ELR (cell line): ENCODE results near the gene AQP3.
"Not testable (repeated sequence)": the region's sequence is repeated elsewhere in the genome, so short reads cannot be mapped to it uniquely, and the experiment has no call there.

Experiments used
- DNase-seq: peaks from one replicate; pipeline ENCODE4 v3.0.0-alpha.2; 2015; ENCODE audit warnings: low read depth

Gene AQP3

DNA sequence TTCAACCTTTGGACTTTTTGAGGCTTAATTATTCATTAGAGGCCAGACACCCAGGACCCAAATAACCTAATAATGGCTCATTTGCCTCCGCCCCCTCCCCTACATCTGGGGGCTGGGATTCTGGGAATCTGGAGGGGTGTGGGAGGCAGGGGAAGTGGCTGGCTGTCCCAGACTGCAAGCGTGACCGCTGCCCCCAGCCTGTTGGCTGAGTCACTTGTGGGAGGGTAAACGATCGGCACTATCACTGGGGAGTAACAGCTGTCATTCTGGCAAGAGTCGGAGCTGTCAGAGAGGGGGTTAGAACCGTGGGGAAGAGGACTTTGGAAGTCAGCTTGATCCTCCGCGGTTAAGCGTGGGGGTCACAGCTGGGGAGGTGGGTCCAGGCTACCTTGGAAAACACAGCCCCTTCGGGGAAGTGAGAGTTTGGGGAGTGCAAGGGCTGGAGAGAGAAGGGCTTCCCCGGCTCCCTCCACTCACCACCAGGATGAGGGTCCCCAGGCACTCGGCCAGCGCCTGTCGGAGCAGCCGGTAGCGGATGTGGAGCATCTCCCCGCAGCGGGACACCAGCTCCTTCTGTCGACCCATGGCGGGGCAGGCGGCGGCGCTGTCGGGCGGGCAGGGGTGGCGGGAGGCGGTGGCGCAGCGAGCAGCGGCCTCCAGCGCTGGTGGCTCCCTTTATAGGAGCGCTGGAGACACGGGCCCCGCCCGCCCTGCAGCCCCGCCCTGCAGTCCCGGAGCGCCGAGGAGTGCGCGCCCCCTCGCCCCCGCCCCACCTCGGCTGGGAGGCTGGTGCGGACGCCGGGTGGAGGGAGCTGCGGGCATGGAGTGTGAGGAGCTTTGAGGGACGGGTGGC, at the start of gene AQP3:
Gene AQP3, minus strand, starts transcription at position 648 of the 853 bp plus-strand sequence. Its CDS starts 63 bp downstream, at position 585.
- peak; percentile 67 for DNase-seq

DNA sequence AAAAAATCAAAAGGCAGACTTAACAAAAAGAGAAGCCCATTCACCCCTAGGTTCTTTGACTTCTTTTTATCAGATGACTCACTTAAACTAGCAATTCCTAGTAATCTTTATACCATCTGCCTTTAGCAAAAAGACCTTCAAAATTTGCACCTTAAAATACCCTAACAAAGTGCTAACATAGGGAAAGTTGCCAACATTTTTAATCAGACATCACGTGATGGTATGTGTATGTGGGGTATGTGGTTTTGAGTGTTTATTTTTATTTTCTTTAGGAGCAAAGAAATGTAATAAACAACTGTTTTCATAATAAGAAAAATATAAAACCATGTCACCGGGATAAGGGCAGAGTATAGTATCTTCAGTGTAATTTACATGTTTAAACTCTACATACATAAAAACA, 46.4 kb upstream of the AQP3 start:
- not testable (repeated sequence) for DNase-seq

GRCh38 chr9:33489066-33489465, 41.7 kb upstream of the AQP3 start:
- DNase-seq: peak; percentile 46

- DNase-seq: not testable (repeated sequence)
Observed at GRCh38 chr9:33485312-33485711, 37.9 kb upstream of the AQP3 start.

DNA sequence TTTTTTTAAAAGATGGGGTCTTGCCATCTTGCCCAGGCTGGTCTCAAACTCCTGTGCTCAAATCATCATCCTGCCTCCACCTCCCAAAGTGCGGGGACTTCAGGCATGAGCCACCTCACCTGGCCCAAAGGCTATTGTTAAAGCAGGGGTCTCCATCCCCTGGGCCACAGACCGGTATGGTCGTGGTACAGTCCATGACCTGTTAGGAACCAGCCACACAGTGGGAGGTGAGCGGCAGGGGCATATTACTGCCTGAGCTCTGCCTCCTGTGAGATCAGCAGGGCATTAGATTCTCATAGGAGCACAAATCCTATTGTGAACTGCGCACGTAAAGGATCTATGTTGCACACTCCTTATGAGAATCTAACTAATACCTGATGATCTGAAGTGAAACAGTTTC, 33.6 kb upstream of the AQP3 start:
- DNase-seq: no peak

DNA sequence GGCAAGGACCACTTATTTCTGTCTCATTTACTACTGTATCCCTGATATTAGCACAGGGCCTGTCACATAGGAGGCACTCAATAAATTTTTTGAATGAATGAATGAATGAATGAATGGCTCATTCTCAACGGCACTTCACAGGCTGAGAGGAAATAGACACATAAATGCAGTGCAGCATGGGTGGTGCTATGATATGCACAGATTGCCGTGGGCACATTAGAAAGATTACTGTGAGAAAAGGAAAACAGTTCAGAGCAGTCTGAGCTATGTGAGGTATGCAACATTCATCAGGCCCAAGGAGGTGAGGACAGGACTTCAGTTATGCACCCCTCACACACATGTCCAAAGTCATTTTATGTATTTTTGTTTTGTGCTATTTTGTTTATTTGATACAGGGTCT, 32.7 kb upstream of the AQP3 start:
- DNase-seq: no peak

DNA sequence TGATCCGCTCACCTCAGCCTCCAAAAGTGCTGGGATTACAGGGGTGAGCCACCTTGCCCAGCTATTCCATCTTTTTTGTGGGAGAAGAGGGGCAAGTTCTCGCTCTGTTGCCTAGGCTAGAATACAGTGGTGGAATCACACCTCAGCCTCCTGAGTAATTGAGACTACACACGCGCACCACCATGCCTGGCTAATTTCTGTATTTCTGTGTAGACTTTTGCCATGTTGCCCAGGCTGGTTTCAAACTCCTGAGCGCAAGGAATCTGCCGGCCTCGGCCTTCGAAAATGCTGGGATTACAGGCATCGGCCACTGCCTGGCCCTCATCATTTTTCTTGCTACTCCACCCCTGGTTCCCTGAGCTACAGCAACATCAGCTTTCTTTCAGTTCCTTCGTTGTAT, 29.1 kb upstream of the AQP3 start:
- no peak for DNase-seq

DNA sequence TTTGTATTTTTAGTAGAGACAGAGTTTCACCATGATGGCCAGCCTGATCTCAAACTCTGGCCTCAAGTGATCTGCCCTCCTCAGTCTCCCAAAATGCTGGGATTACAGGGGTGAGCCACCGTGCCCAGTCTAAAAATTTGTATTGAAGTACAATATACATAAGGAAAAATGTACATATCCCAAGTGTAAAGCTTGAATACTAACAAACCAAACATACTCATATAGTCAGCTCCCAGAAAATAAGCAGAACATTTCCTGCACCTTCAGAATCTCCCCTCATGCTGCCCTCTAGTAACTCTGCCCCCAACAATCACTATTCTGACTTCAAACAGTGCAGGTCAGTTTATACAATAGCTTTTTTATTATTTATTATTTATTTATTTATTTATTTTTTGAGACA, 28.0 kb upstream of the AQP3 start:
- no peak for DNase-seq

- peak; percentile 100 for DNase-seq
Observed at GRCh38 chr9:33473643-33474352, 26.4 kb upstream of the AQP3 start, which contains the start of gene NOL6. TSS of gene NOL6 (minus strand) at chr9:33473924. CDS start at chr9:33473842, 82 bp downstream.

- no peak for DNase-seq
Observed at GRCh38 chr9:33472881-33473615, 25.7 kb upstream of the AQP3 start.

GRCh38 chr9:33472171-33472880, 24.9 kb upstream of the AQP3 start:
- DNase-seq: no peak

DNA sequence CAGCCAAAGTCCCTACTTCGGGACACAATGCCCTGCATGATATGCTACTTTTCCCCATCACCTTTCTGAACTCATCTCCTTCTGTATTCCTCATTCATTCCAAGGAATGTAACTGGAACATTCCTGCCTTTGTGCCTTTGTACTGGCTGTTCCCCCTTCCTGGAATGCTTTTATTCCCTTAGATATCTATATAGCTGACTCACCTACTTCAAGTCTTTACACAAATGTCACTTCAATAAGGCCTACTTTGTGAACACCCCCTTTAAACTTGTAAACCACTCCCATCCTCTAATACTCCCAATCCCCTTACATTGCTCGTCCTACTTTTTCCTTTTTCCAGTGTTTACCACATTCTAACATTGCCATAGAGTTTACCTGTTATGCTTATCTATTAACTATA, 24.0 kb upstream of the AQP3 start:
- no peak for DNase-seq

- DNase-seq: no peak
Observed at GRCh38 chr9:33469891-33470290, 22.5 kb upstream of the AQP3 start.

DNA sequence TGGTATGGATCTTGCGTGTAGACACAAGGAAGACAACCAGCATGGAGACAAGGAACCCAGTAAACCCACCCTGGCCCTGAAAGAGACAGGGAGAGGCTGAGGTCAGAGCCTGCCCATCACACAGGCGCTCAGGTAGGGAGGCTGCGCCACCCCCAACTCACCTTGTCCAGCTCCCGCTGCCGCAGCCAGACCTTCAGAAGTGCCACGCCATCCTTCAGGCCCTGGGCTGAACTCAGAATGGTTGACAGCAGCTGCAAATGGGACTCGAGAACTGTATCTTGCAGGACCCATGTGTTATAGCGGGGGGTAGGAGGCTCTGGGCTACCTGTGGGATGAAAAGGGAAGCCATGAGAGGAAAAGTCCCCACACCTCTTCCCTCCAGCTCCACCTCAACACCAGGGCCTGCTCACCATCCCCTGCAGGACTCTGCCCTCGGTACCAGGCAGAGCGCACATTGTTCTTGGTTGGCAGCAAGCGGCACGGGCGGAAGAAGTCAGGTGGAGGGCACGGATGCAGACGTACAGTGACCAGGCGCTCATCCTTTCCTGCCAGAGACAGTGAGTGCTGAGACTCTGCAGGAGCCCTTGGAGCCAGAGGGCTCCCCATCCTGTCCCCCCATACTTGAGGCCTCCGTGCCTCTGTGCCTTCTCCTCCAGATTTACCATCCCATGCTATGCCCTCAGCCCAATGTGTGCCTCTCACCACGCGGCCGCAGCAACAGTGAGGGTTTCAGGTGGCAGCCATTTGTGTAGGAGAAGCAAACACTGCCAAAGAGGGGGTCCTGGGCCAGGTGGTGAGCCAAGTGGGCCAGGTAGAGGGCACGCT, 21.6 kb upstream of the AQP3 start:
- no peak for DNase-seq

DNA sequence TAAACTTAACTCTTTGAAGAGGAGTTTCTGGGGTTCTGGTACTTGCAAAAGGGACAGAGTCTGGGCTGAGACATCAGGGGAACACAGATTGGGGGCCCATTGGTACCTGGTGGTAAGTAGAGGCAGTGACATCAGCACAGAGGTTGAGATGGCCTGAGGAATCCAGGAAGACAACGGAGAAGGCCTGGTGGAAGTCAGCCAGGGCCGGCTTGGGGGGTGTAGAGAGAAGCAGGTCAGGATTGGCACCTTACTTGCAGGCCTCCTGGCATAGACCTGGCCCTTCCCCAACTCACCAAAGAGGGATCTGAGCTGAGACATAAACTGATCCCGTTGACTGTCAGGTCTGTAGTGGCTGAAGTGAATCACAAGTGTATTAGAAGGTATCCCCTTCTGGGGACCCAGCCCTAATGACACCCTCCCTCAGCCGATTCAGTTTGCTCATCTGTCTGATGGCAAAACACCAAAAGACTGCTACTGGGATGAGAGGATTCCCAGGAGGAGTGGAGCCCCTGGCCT, 20.9 kb upstream of the AQP3 start:
- DNase-seq: no peak

- no peak for DNase-seq
Observed at GRCh38 chr9:33467526-33467925, 20.1 kb upstream of the AQP3 start.

- DNase-seq: peak; percentile 59
Observed at GRCh38 chr9:33466565-33467495, 19.4 kb upstream of the AQP3 start.

DNA sequence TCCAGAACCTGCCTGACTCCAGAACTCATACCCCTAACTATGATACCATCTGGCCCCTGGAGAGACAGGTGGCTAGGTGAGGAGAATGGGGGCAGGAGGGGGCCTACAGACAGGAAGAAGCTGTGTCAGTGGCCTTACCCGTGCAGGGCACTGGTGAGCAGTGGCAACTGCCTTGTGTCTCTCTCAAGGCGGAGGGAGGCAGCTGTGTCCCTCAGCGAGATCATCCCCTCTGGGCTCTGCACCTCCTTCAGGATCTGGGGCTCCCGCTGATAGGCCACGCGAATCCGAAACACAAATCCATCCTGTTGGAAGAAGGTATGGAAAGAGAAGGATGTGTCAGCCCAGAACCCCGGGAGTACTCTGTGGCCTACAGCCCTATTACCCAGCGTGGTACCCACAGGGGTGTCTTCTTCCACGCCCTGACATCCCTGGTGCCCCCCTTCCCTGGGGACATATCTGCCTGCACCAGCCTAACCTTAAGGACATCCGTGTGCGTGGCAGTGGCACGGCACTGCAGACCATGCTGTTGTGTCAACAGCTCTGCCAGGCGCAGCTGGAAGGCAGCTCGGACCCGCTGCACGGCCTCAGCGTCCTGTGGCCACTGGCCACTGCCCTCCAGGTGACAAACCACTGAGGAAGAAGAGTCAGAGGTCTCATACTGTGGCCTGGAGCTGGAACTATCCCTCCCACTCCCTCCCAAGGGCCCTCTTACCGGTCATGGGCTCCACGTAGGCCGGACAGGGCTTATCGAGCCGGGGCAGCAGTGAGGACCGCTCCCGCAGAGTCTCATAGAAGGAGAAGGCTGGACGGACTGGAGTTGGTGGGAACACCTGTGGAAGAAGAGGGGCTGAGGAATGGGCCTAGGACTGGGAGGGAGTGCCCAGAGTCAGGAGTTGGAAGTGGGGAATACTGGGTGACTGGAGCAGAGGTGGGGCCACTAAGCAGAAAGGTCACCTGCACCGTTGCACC, 18.5 kb upstream of the AQP3 start:
- no peak for DNase-seq
